Left kidney (tissue), 2 donors: ENCODE data around the gene CPVL. TPM values are rescaled to one million over a fixed set of nuclear protein-coding genes. Genes with fewer than 3 reads are reported as not detected.

Experiments
- DNase-seq: peaks from one replicate; pipeline ENCODE4 v3.0.0-alpha.2; 2013
- polyA plus RNA-seq: library from polyadenylated mRNA; unstranded; fragments of 120-200 nt; gene quantifications from one replicate; pipeline ENCODE4 v1.2.1, GENCODE V29; 2013; ENCODE audit not compliant: insufficient read length

The CPVL gene
- polyA plus RNA-seq, 1 donor, result 57.8 TPM

DNA sequence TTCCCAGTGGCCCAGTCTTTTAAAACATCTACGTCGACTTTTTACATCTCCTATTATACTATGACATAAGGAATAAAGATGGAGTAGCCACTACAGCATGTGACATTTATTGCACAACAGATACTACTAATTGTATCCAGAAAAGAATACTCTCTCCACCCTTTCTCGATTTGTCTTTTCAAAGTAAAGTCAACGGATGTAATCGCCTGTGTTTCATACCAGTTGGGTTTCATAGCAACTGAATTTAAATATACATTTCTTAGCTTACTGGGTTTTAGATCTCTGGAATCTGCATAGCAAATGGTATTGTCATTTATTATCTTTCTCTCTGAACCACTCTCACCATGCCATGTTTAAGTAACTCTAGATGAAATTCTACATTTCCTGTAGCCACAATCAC lies 101.8 kb downstream of the CPVL start:
- no peak for DNase-seq

- DNase-seq, result no peak
These were observed 102.8 kb downstream of the CPVL start for GRCh38 chr7:29043576-29043975.

DNA sequence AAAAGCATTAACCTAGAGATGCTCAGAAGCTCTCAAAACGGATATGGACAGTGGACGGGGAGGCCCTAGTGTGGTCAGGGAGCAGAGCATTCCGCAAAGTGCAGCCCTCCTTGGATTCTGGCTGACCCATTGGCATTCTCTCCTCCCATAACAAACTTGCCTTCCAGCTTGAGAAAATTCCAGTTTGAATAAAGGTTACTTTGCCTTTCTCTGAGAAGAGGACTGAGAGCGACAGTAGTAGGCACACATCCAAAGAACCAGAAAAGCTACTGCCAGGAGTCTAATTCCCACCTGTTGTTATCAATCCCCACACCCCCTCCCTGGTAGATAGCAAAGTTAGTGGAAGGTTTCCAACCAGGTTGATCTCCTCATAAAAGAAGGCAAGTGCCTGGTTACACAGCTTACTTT lies 103.5 kb downstream of the CPVL start:
- no peak for DNase-seq

DNA sequence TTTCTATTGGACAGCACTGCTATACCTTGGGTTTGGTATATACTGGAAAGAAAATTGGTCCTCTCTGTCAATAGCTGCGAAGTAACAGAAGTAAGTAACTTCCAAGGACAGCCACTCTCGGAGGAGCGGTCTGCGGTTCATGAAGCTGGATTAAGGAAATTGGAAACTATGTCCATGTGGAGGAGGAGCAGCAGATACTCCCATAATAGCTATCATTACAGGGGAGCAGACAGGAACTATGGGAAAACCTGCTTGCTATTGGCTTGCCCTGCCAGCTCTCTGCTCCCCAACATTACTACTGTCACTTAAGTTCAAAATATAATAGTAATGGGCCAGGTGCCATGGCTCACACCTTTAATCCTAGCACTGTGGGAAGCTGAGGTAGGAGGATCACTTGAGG lies 104.3 kb downstream of the CPVL start:
- no peak for DNase-seq

DNA sequence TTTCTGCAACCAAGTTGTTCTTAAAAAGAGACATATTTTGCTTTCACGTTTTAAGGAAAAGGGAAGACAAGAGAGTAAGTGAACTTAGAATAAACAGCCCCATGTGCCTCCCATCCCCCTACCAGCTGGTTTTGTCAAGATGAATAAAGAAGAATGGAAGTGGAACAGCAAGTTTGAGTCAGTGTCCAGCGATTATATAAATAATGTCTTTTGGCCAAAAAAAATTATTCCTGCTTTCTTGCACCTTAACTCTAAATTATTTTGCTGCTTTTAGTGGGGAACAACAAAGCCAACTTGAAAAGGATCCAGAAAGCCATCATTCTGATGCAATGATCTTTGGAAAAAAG lies 105.8 kb downstream of the CPVL start:
- DNase-seq, result no peak

DNA sequence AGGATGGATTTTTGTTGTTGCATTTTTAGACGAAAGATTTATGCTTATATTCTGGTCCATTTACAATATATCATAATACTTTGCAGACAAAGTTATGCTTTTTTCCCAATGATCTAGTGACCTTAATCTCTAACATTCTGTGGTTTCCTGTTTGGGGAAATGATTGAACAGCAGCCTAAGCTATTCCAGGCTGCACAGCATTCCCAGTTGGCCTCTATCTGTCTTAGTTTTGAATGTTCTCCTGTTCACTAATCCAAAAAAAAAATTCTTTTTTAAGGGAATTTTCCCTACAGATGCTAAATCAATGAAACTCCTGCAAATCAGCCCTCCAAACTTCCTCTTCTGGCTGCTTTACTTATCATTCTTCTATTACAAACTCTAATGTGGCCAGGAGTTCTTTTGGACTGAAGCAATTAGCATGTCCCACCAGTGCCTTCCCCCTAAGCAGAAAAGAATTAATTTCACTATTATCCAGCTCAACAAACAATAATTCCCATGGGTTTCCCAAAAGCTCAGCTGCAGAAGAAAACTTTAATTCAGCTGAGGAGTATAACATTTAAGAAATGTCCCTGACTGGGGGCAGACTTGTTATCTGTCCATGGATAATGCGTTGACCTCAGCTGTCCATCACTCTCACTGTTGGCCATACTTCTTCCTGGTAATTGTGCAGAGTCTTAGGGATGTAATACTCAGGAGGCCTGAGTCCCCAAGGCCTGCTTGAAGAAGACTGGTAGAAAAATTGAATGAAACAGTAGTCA lies 106.3 kb downstream of the CPVL start:
- DNase-seq, result no peak

GRCh38 chr7:29038463-29038862 lies 107.9 kb downstream of the CPVL start:
- no peak for DNase-seq

DNA sequence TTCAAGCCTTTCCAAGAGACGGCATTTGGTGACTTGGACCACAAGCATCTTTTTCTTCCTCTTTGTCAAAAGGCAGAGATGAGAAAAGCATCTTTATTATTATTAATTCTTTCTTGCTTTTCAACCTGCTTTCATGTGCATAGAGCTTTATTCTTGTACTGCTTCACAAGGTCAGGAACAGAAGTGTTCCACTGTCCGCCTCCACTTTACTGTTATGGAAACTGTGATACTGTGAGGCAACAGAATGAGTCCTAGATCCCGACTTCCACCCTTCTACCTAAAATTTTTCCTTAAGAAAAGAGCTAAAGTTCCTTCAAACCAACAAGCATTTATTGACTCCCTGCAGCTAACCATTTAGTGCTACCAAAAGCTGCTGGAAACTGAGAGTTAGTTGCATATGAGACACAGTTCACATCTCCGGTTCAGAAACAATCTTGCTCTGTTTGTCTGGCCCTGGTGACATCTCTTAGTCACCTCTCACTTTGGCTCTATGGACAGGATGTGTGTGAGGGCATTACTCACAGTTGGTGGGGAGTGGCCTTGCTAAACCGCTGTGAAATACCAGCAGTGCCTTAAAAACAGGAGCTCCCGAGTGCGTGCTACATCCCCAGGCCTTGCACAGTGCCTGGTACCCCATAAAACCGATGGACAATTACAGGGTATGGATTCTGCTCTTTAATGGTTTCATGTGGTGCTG lies 111.1 kb downstream of the CPVL start:
- DNase-seq, result no peak

DNA sequence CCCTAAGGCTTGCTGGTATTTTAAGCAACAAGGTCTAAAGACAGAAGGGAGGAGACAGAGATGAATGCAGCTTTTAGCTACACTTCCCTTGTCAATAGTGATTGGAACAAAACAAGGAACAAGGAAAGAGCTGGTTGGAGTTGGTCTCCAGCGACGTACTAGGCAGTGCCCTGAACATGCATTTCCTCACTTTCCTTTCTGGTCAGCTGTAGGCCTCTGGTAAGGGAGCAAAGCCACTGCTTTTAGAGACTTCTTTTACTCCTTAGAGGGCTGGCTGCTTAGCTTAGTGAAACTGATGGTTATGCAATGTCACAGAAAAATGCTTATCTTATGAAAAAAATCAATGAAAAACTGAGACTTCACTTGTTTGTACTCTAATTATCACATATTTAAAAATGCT lies 112.8 kb downstream of the CPVL start:
- DNase-seq, result no peak

DNA sequence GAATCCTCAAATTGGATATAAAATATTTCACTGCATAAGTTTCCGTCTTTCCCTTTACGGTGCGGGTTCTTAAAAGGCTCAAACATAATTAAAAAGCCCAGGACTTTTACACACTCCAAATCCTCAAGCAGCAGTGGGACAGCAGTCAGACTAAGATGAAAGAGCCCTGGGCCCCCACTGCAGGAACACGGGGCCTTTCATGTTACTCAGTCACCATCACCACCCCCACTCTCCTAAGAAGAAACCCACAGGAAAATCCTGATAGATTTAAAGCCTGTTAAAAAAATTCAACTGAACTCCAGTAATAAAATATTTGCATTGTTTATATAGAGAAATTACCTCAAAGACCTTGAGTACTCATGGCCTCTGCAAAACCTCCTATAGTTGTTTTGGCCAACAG lies 114.2 kb downstream of the CPVL start:
- no peak for DNase-seq

GRCh38 chr7:29030781-29031275 lies 115.5 kb downstream of the CPVL start:
- no peak for DNase-seq

DNA sequence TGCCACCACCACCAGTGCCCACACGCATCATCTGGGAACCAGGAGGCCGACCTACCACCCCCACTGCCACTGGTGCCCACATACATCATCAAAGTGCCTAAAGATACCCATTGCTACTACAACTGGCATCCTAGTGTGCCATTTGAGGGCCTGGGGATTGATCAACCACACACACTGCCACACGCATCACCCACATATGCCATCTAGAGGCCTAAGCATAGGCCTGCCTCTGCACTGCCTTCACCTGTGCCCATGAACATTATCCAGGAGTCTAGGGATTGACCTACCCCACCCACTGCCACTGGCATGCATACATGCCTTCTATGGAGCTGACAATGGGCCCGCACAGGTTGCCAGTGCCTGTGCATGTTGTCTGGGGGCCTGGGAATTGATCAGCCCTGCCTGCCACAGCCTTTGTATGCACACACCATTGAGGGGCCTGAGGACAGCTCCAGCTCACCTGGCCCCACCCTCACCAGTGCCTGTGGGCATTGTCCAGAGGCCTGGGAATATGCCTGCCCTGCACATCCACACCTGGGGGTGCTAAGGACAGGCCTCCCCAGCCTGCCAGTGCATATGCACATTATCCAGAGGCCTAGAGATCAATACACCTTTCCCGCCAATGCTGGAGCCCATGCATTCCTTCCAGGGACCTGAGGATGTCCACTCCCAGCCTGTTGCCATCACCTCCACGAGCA lies 123.9 kb downstream of the CPVL start:
- DNase-seq, result no peak

DNA sequence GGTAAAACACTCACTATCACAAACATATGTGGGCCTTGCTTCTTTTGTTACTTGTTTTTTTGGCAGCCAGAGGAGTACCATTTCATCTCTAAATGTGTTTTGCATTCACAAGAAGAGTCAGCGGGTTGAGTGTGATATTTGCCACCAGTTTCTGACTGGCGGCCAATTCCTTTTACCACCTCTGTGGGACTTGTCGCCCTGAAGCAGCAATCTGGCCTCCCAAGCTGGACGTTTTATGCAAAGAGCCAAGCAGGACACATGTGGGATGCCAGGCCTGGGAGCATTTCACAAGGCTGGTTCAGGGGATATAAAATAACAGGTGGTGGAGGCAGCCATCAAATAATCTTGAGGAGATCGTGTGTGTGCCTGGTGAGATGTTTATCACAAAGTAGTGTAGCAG lies 126.4 kb downstream of the CPVL start:
- no peak for DNase-seq

DNA sequence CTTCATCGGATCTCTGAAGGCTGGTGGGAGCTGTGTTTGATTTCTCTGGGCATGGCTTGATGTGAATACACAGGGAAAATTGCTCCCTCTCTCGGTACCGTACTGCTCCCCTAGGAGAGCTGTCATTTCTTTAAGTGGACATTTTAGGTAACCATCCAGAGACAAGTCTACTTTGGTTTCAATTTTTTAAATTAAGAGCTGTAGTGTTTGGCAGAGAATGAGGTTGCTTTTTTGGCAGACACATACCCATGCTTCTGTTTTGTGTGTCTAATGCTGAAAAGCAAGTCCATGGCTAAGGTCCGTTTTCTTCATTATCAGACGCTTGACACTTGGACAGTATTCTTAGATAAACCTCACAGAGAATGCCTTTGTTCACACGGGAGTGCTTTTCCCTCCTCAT lies 127.0 kb downstream of the CPVL start:
- DNase-seq, result no peak

- no peak for DNase-seq
These were observed 128.6 kb downstream of the CPVL start for GRCh38 chr7:29017713-29018112.

- no peak for DNase-seq
These were observed 131.6 kb downstream of the CPVL start for GRCh38 chr7:29014725-29015124.

DNA sequence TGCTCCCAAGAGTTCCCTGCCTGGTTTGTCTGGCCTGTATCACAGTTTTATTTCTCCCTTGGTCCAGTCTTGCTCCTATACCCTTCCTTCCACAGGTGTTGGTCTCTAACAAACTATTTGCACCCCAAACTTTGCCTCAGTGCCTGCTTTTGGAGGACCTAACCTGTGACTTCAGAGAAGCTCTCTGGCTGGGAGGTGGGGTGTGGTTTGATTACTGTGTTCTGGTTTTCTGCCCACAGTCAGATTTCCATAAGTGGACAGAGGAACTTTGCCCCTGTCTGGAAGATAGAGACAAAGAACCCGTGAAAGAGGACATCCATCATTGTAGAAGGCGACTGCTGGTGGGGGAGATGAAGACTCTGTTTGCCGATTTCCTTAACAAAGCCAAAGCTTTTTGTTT lies 132.4 kb downstream of the CPVL start:
- DNase-seq, result no peak

DNA sequence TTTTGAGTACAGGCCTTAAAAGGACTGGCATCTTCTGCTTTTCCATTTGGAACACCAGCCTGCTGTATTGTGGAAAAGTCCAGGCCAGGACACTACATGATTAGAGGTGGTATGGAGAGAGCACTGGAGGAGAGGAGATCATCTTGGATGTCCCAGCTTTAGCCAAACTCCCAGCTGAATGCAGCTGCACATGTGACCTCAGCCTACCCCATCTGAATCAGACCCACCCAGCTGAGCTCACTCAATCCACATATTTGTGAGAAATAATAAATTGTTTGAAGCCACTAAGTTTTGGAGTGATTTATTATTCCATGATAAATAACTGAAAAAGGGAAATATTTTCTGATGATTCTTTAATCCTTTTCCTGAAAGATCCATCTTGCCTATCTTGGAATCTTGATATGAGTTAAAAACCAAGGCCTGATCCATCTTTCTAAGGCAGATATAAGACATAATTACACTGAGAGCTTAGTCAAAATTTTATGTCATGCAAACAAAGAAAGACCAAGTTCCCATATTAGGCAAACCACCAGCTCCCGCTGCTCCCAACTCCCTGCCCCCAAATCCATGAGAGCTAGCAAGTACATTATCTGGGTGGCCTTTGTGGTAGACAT lies 133.1 kb downstream of the CPVL start:
- DNase-seq, result no peak

DNA sequence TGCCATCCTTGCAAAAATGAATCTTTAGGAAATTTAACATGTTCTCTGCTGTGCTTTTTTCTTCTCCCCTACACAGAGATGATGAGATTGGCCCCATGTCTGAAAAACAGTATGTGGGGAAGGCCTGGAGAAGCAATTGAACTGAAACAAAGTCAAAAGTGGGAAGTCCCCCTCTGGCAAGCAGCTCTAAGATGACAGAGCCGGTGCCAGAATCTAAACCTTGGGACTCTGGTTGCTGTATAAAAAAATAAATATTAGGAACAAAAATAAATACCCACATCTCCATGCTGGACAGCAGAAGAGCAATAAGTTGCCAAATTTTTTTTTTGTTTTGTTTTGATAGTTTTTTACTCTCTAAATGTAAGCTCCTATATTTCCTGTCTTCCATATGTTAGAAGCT lies 136.4 kb downstream of the CPVL start:
- DNase-seq, result no peak

DNA sequence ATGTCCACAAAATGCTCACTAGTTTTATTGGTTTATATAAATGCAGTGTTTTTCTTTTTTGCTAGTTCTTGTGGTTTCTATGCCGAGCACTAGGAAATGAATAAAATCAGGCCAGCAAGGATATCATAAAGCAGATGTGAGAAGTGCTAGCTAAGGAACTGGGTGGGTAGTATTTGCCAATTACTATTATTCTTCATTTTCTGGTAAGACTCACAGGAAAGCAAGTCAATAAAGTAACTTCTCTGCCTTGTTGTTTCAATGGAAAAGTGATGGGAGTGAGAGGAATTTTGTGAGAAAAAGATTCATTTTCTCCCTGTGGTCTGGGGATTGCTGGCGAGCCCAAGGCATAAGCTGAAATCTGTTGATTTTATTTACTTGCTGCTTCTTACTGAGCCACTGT lies 137.7 kb downstream of the CPVL start:
- DNase-seq, result no peak

GRCh38 chr7:29007127-29007526 lies 139.2 kb downstream of the CPVL start:
- DNase-seq, result no peak

DNA sequence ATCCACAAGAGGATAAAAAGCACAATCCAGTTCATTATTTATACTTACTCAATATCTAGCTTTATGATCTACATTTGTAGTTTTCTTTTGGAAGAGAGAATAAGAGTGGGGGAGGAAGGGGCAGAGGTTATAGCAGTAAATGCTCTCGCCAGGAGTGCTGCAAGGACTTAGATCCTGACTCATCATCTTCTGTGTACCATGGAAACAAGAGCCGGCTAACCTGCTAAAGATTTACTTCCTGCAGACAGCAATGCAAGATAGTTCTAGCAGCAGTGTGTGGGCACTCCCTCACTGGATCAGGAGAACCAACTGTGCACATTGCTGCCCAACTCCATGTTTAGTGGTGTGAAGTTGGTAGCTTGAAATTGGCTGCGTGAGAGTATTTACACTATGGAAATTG lies 140.5 kb downstream of the CPVL start:
- no peak for DNase-seq

DNA sequence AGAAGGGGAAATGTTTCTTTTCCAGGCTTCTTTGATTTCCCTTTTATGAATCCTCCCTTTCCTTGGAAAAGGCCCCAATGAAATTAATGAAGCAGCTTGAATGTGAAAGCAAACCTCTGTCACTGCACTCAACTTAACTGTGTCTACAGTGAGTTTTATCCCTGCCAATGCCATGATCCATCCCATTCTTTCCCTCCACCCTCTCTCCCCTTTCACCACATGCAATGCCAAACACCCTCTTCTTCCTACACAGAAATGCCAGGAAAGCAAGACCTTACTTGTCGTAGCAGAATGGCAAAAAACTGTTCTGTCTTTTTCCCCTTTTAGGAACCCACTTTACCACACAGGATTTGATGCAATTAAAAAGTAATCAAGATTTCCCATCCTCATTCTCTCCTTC lies 140.9 kb downstream of the CPVL start:
- DNase-seq, result no peak
